Raji (cell line): ENCODE data around the gene JAZF1.

ENCODE experiments used
- POLR2A ChIP-seq: IDR thresholded peaks from 2 replicates; pipeline ENCODE4 v1.6.1; 2011; ENCODE audit warnings: low read depth, low read length, control low read depth; ENCODE audit not compliant: insufficient read depth

Gene JAZF1

GRCh38 chr7:28201131-28201530 is 20.5 kb upstream of the JAZF1 start:
- TF ChIP-seq POLR2A = no peak

- TF ChIP-seq POLR2A = peak; percentile 32; the same call in 1 of the 2 replicates
Measured at GRCh38 chr7:28200598-28200997, 20.0 kb upstream of the JAZF1 start.

- TF ChIP-seq POLR2A = no peak
Measured at GRCh38 chr7:28199021-28199510, 18.5 kb upstream of the JAZF1 start.

- no peak for TF ChIP-seq POLR2A
Measured at GRCh38 chr7:28195910-28196620, 15.5 kb upstream of the JAZF1 start.

GRCh38 chr7:28192786-28193585 is 12.4 kb upstream of the JAZF1 start:
- TF ChIP-seq POLR2A = no peak

GRCh38 chr7:28191751-28192150 is 11.2 kb upstream of the JAZF1 start:
- TF ChIP-seq POLR2A = no peak

- no peak for TF ChIP-seq POLR2A
Measured at GRCh38 chr7:28191184-28191583, 10.6 kb upstream of the JAZF1 start.

GRCh38 chr7:28190077-28190710 is 9.6 kb upstream of the JAZF1 start:
- no peak for TF ChIP-seq POLR2A

- TF ChIP-seq POLR2A = no peak
Measured at GRCh38 chr7:28187012-28187411, 6.4 kb upstream of the JAZF1 start.

GRCh38 chr7:28183627-28184026 is 3.0 kb upstream of the JAZF1 start:
- TF ChIP-seq POLR2A = no peak

GRCh38 chr7:28182071-28182471 is 1.5 kb upstream of the JAZF1 start:
- TF ChIP-seq POLR2A = no peak

GRCh38 chr7:28181416-28181815 is 821 bp upstream of the JAZF1 start:
- no peak for TF ChIP-seq POLR2A

- no peak for TF ChIP-seq POLR2A
Measured at GRCh38 chr7:28180031-28180363, 598 bp downstream of the JAZF1 start.

GRCh38 chr7:28179120-28180030 is 1.2 kb downstream of the JAZF1 start:
- TF ChIP-seq POLR2A = peak; percentile 47

GRCh38 chr7:28178599-28178998 is 2.0 kb downstream of the JAZF1 start:
- TF ChIP-seq POLR2A = no peak
